22Rv1 (cell line): ENCODE results near the gene C1QTNF2.

Source experiments
- ZFX ChIP-seq: fragments of 450-650 bp; IDR thresholded peaks from 2 replicates; pipeline ENCODE4 v1.6.1; 2017; ENCODE audit warnings: antibody characterized with exemption, borderline replicate concordance
- TF ChIP-seq, protein P1 (sequence below): fragments of 450-650 bp; IDR thresholded peaks from 2 replicates; pipeline ENCODE4 v1.5.1; 2017; ENCODE audit warnings: mild to moderate bottlenecking

GRCh38 chr5:160397492-160397891 lies 27.1 kb upstream of the C1QTNF2 start:
- TF ChIP-seq, protein P1, sequence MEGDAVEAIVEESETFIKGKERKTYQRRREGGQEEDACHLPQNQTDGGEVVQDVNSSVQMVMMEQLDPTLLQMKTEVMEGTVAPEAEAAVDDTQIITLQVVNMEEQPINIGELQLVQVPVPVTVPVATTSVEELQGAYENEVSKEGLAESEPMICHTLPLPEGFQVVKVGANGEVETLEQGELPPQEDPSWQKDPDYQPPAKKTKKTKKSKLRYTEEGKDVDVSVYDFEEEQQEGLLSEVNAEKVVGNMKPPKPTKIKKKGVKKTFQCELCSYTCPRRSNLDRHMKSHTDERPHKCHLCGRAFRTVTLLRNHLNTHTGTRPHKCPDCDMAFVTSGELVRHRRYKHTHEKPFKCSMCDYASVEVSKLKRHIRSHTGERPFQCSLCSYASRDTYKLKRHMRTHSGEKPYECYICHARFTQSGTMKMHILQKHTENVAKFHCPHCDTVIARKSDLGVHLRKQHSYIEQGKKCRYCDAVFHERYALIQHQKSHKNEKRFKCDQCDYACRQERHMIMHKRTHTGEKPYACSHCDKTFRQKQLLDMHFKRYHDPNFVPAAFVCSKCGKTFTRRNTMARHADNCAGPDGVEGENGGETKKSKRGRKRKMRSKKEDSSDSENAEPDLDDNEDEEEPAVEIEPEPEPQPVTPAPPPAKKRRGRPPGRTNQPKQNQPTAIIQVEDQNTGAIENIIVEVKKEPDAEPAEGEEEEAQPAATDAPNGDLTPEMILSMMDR = no peak
- TF ChIP-seq ZFX = no peak
